Measurements from ENCODE around the gene PI4KA.
"Not testable (repeated sequence)": the region's sequence is repeated elsewhere in the genome, so short reads cannot be mapped to it uniquely, and the experiment has no call there.

Gene PI4KA

GRCh38 chr22:20736891-20737290 lies 121.7 kb downstream of the PI4KA start:
- H3K27me3 ChIP-seq (ENCODE audit: control insufficient read depth, insufficient read depth, low read length); H3K4me1 ChIP-seq (ENCODE audit: control insufficient read depth, insufficient read depth, low read length); H3K27ac ChIP-seq (ENCODE audit: low read depth, low read length); H3K9ac ChIP-seq (ENCODE audit: low read length); H3K4me3 ChIP-seq (ENCODE audit: low read length): not testable (repeated sequence)
- peaks cover 11% of the 10 kb centered on the region for H3K36me3 ChIP-seq (ENCODE audit: control insufficient read depth, insufficient read depth, low read length)

DNA sequence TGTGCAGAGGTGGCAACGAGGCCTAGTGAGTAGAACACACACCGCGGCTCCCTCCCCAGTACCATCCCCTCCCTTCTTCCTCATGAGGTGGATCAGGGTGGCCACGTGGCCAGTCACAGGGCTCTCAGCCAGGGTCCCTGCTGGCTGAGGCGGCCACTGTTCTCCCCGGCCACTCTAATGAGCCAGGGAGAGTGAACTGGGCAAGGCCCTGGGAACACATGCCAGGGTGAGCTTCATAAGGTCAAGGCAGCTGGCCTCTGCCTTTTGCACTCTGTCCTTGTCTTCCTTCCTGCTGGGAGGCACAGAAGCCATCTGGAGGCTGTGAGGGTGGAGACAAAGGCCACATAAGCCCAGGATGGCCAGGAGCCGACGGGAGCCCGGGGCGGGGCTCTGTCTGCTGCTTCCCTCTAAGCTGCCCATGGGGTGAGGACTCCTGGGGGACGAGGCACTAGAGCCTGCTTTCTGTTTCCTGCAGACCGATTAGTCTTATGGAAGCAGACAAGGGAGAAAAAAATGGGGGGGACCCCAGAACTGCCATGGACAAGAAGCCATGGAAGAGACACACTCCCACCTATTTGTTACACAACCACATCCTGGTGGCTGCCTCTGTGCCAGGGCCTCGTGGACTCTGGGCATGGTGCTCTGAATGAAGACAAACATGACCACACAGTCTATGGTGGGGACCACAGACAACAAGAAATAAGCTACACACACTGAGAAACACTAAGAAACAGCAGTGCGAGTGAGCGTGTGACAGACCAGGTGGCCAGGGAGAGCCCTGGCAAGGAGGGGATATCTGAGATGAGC lies 123.1 kb downstream of the PI4KA start:
- H3K4me1 ChIP-seq (ENCODE audit: control insufficient read depth, insufficient read depth, low read length) = not testable (repeated sequence)

GRCh38 chr22:20732431-20732830 lies 126.2 kb downstream of the PI4KA start:
- not testable (repeated sequence) for H3K4me3 ChIP-seq (ENCODE audit: low read length); H3K27me3 ChIP-seq (ENCODE audit: control insufficient read depth, insufficient read depth, low read length); H3K27ac ChIP-seq (ENCODE audit: low read depth, low read length); H3K9ac ChIP-seq (ENCODE audit: low read length); H3K4me1 ChIP-seq (ENCODE audit: control insufficient read depth, insufficient read depth, low read length)
- peaks cover 20% of the 10 kb centered on the region for H3K36me3 ChIP-seq (ENCODE audit: control insufficient read depth, insufficient read depth, low read length)

More for the DNA sequence above, 123.1 kb downstream of the PI4KA start:
- H3K27ac ChIP-seq (ENCODE audit: low read depth, low read length); H3K9ac ChIP-seq (ENCODE audit: low read length); H3K4me3 ChIP-seq (ENCODE audit: low read length); H3K27me3 ChIP-seq (ENCODE audit: control insufficient read depth, insufficient read depth, low read length); H3K36me3 ChIP-seq (ENCODE audit: control insufficient read depth, insufficient read depth, low read length): not testable (repeated sequence)

GRCh38 chr22:20729194-20729593 lies 129.4 kb downstream of the PI4KA start:
- Histone ChIP-seq H3K4me3 (ENCODE audit: low read length) (no peak overlapping the region), H3K4me1 (ENCODE audit: control insufficient read depth, insufficient read depth, low read length) (no peaks in the 10 kb centered on the region), H3K9ac (ENCODE audit: low read length) (no peak overlapping the region), H3K27ac (ENCODE audit: low read depth, low read length) (no peak overlapping the region), H3K27me3 (ENCODE audit: control insufficient read depth, insufficient read depth, low read length) (no peaks in the 10 kb centered on the region), H3K36me3 (ENCODE audit: control insufficient read depth, insufficient read depth, low read length) (peaks cover 26% of the 10 kb centered on the region)

GRCh38 chr22:20728523-20729190 lies 130.0 kb downstream of the PI4KA start:
- no peak overlapping the region for H3K4me3 ChIP-seq (ENCODE audit: low read length)
- no peak overlapping the region for H3K9ac ChIP-seq (ENCODE audit: low read length)
- H3K27me3 ChIP-seq (ENCODE audit: control insufficient read depth, insufficient read depth, low read length) = no peaks in the 10 kb centered on the region
- no peak overlapping the region for H3K27ac ChIP-seq (ENCODE audit: low read depth, low read length)
- H3K4me1 ChIP-seq (ENCODE audit: control insufficient read depth, insufficient read depth, low read length) = no peaks in the 10 kb centered on the region
- H3K36me3 ChIP-seq (ENCODE audit: control insufficient read depth, insufficient read depth, low read length) = peaks cover 26% of the 10 kb centered on the region

- Histone ChIP-seq H3K9ac (ENCODE audit: low read length) (no peak overlapping the region), H3K27me3 (ENCODE audit: control insufficient read depth, insufficient read depth, low read length) (no peaks in the 10 kb centered on the region), H3K4me3 (ENCODE audit: low read length) (no peak overlapping the region), H3K27ac (ENCODE audit: low read depth, low read length) (no peak overlapping the region), H3K36me3 (ENCODE audit: control insufficient read depth, insufficient read depth, low read length) (peaks cover 26% of the 10 kb centered on the region), H3K4me1 (ENCODE audit: control insufficient read depth, insufficient read depth, low read length) (no peaks in the 10 kb centered on the region)
Measured at GRCh38 chr22:20727118-20728015, 131.2 kb downstream of the PI4KA start.

DNA sequence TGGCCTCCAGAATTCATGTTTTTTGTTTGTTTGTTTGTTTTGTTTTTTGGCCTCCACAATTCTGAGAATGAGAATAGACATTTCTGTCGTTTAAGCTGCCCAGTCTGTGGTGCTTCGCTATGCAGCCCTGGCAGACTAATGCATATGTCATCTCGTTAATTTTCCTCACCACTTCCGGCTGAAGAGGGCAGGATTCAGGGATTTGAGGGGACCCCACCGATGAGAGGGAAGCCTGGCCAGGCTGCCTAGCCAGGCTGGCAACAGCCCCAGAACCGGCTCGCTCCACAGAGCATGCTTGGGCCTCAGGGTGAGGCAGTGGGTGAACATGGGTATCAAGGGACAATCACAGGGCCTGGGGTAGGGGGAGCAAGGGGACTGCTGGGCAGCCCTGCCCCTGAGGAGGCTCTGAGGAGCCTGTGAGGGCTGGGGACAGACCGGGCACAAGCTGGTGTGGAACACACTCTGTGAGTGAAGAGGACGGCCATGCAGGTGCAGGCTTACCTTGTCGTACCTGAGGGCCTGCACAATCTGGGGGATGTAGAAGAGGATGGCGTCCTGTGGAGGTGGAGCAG lies 132.5 kb downstream of the PI4KA start:
- Histone ChIP-seq H3K9ac (ENCODE audit: low read length) (no peak overlapping the region), H3K36me3 (ENCODE audit: control insufficient read depth, insufficient read depth, low read length) (peaks cover 24% of the 10 kb centered on the region), H3K4me1 (ENCODE audit: control insufficient read depth, insufficient read depth, low read length) (no peaks in the 10 kb centered on the region), H3K4me3 (ENCODE audit: low read length) (no peak overlapping the region), H3K27me3 (ENCODE audit: control insufficient read depth, insufficient read depth, low read length) (no peaks in the 10 kb centered on the region), H3K27ac (ENCODE audit: low read depth, low read length) (no peak overlapping the region)

DNA sequence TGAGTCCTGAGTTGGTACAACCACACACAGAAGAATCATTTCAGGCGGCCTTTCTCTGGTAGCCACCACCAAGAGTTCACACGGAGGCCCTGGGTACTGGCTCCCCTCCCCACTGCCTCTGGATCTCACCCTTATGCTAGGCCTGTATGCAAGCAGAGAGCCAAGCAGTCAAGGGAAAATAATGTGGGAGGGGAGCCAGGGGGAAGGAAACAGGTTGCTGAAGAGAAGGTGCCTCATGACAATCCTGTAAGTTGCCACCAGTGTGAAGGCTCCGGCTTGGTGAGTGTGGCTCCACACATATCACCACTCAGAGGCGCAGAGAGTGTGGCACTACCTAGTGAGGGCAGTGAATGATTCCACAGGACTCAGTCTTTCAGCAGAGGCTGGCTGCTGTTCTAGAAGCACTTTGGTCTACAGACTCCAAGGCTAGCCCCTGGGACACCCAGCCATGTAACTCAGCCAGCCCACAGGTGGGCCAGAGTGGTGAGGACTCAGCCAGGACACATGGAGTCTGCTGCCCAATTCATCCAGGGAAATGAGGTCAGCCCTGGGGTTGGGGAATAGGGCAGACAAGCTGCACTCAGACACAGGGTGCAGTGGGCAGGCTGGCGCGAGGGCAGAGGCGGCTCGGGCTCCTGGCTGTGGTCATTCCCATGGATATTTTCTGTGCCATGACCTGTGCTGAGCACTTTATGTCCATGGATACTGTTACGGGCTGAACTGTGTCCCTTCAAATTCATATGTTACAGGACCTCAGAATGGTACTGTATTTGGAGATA lies 133.7 kb downstream of the PI4KA start:
- Histone ChIP-seq H3K27ac (ENCODE audit: low read depth, low read length) (no peak overlapping the region), H3K36me3 (ENCODE audit: control insufficient read depth, insufficient read depth, low read length) (peaks cover 20% of the 10 kb centered on the region), H3K4me3 (ENCODE audit: low read length) (no peak overlapping the region), H3K4me1 (ENCODE audit: control insufficient read depth, insufficient read depth, low read length) (no peaks in the 10 kb centered on the region), H3K9ac (ENCODE audit: low read length) (no peak overlapping the region), H3K27me3 (ENCODE audit: control insufficient read depth, insufficient read depth, low read length) (no peaks in the 10 kb centered on the region)

- H3K36me3 ChIP-seq (ENCODE audit: control insufficient read depth, insufficient read depth, low read length) = peaks cover 6% of the 10 kb centered on the region
- no peak overlapping the region for H3K9ac ChIP-seq (ENCODE audit: low read length)
- no peaks in the 10 kb centered on the region for H3K4me1 ChIP-seq (ENCODE audit: control insufficient read depth, insufficient read depth, low read length)
- H3K27ac ChIP-seq (ENCODE audit: low read depth, low read length) = no peak overlapping the region
- no peaks in the 10 kb centered on the region for H3K27me3 ChIP-seq (ENCODE audit: control insufficient read depth, insufficient read depth, low read length)
- no peak overlapping the region for H3K4me3 ChIP-seq (ENCODE audit: low read length)
Measured at GRCh38 chr22:20721409-20722218, 137.0 kb downstream of the PI4KA start.

GRCh38 chr22:20720692-20721408 lies 137.8 kb downstream of the PI4KA start:
- Histone ChIP-seq H3K27ac (ENCODE audit: low read depth, low read length) (no peak overlapping the region), H3K4me3 (ENCODE audit: low read length) (no peak overlapping the region), H3K27me3 (ENCODE audit: control insufficient read depth, insufficient read depth, low read length) (no peaks in the 10 kb centered on the region), H3K4me1 (ENCODE audit: control insufficient read depth, insufficient read depth, low read length) (no peaks in the 10 kb centered on the region), H3K36me3 (ENCODE audit: control insufficient read depth, insufficient read depth, low read length) (peaks cover 6% of the 10 kb centered on the region), H3K9ac (ENCODE audit: low read length) (no peak overlapping the region)

- H3K36me3 ChIP-seq (ENCODE audit: control insufficient read depth, insufficient read depth, low read length); H3K27ac ChIP-seq (ENCODE audit: low read depth, low read length); H3K9ac ChIP-seq (ENCODE audit: low read length): not testable (repeated sequence)
Measured at GRCh38 chr22:20718727-20719126, 139.9 kb downstream of the PI4KA start.

More at GRCh38 chr22:20718727-20719126, 139.9 kb downstream of the PI4KA start:
- H3K4me1 ChIP-seq (ENCODE audit: control insufficient read depth, insufficient read depth, low read length); H3K4me3 ChIP-seq (ENCODE audit: low read length); H3K27me3 ChIP-seq (ENCODE audit: control insufficient read depth, insufficient read depth, low read length): not testable (repeated sequence)

All from rectal smooth muscle tissue (tissue), 1 donor.